B cell (primary cell): Measurements from ENCODE around the gene CLIP4. TPM values are rescaled to one million over a fixed set of nuclear protein-coding genes. Genes with fewer than 3 reads are reported as not detected.
"Not testable (repeated sequence)": the region's sequence is repeated elsewhere in the genome, so short reads cannot be mapped to it uniquely, and the experiment has no call there.

Experiments used
- ATAC-seq: fragments of 200-7000 bp; cut with Tn5 transposase; one replicate; pipeline ENCODE4 v1.10.0; 2021; ENCODE audit warnings: low read depth, mild to moderate bottlenecking, moderate number of reproducible peaks, moderate library complexity
- CTCF ChIA-PET: fragments of 350-600 bp; sonication (Branson Sonifier 250); formaldehyde crosslinking; loops from one replicate; lab custom pipeline; 2021; ENCODE audit warnings: antibody characterized with exemption, inconsistent platforms; lab: Charles Lee
- POLR2A ChIA-PET: fragments of 350-600 bp; sonication (Branson Sonifier 250); formaldehyde crosslinking; loops from one replicate; lab custom pipeline; 2021; ENCODE audit warnings: antibody characterized with exemption; lab: Charles Lee
- DNase-seq: peaks from one replicate; pipeline ENCODE4 v3.0.0; 2013
- H2AFZ ChIP-seq: 2 replicates; pipeline ENCODE4 v1.6.1; 2012; ENCODE audit warnings: mild to moderate bottlenecking, low read depth, low read length; ENCODE audit not compliant: insufficient read depth, poor library complexity, severe bottlenecking
- H3K27ac ChIP-seq, 2 donors: 1 replicate in 1 of 2; 2 replicates in 1 of 2; pipeline ENCODE4 v1.5.1; 2012 to 2013; ENCODE audit warnings: low read length in 2 of 2, mild to moderate bottlenecking in 2 of 2, moderate library complexity in 1 of 2
- H3K27me3 ChIP-seq, 4 experiments: fragments of 200-600 bp in 1 of 4; sonication (generic) in 1 of 4; replicated peaks in 1 of 4; 1 replicate in 2 of 4; 2 replicates in 2 of 4; pipeline versions ENCODE4 v1.6.1 to v1.7.0; 2013 to 2016; ENCODE audit warnings: low read length in 3 of 4, mild to moderate bottlenecking in 2 of 4, mixed read lengths in 1 of 4, moderate library complexity in 1 of 4; ENCODE audit not compliant: insufficient read depth in 4 of 4, control insufficient read depth in 3 of 4; ENCODE audit errors: control extremely low read depth in 1 of 4
- H3K36me3 ChIP-seq, 2 experiments: replicated peaks in 1 of 2; 1 replicate in 1 of 2; 2 replicates in 1 of 2; pipeline versions ENCODE4 v1.6.1 to v1.7.1; 2013; ENCODE audit warnings: low read length in 1 of 2; ENCODE audit not compliant: insufficient read depth in 2 of 2, control insufficient read depth in 1 of 2; ENCODE audit errors: control extremely low read depth in 1 of 2, extremely low read depth in 1 of 2
- H3K4me1 ChIP-seq, 2 donors: fragments of 200-600 bp in 1 of 2; sonication (generic) in 1 of 2; 1 replicate in 1 of 2; 2 replicates in 1 of 2; pipeline versions ENCODE4 v1.5.1 to v1.6.1; 2013 to 2017; ENCODE audit warnings: low read length in 2 of 2; ENCODE audit not compliant: control insufficient read depth in 2 of 2, insufficient read depth in 2 of 2
- H3K4me2 ChIP-seq: replicated peaks from 2 replicates; pipeline ENCODE3; 2012; ENCODE audit warnings: mild to moderate bottlenecking, low read depth, low read length; ENCODE audit not compliant: poor library complexity, severe bottlenecking
- H3K4me3 ChIP-seq, 5 experiments: fragments of 200-600 bp in 1 of 5; sonication (generic) in 1 of 5; 1 replicate in 3 of 5; 2 replicates in 2 of 5; pipeline versions ENCODE4 v1.5.1 to v1.7.0; 2011 to 2016; ENCODE audit warnings: low read length in 4 of 5, mild to moderate bottlenecking in 4 of 5, low read depth in 2 of 5, control low read depth in 1 of 5, moderate library complexity in 1 of 5; ENCODE audit not compliant: insufficient read depth in 1 of 5; ENCODE audit errors: control extremely low read depth in 1 of 5, extremely low read depth in 1 of 5
- H3K79me2 ChIP-seq: fragments of 200-600 bp; sonication (generic); one replicate; pipeline ENCODE4 v1.6.0; 2016; ENCODE audit warnings: low read length; ENCODE audit not compliant: control insufficient read depth, insufficient read depth
- H3K9ac ChIP-seq: fragments of 200-600 bp; sonication (generic); 2 replicates; pipeline ENCODE4 v1.6.1; 2017; ENCODE audit warnings: mild to moderate bottlenecking, low read length, moderate library complexity
- H3K9me3 ChIP-seq, 3 donors: one replicate each; pipeline versions ENCODE4 v1.6.1 to v1.7.1; 2013; ENCODE audit warnings: low read length in 2 of 3; ENCODE audit not compliant: control insufficient read depth in 2 of 3, insufficient read depth in 1 of 3; ENCODE audit errors: control extremely low read depth in 1 of 3
- H4K20me1 ChIP-seq: 2 replicates; pipeline ENCODE4 v1.6.0; 2012; ENCODE audit warnings: mild to moderate bottlenecking, low read length; ENCODE audit not compliant: insufficient read depth, control insufficient read depth, poor library complexity, severe bottlenecking
- H3K27ac Mint-ChIP-seq: one replicate; pipeline ENCODE4 v1.8.0; 2021; ENCODE audit warnings: mixed read lengths
- H3K27me3 Mint-ChIP-seq: one replicate; pipeline ENCODE4 v1.8.0; 2021; ENCODE audit warnings: mixed read lengths
- H3K4me1 Mint-ChIP-seq: one replicate; pipeline ENCODE4 v1.8.0; 2021; ENCODE audit warnings: mixed read lengths
- H3K4me3 Mint-ChIP-seq: one replicate; pipeline ENCODE4 v1.8.0; 2021; ENCODE audit warnings: mixed read lengths
- H3K9me3 Mint-ChIP-seq: one replicate; pipeline ENCODE4 v1.8.0; 2022; ENCODE audit warnings: mixed read lengths; ENCODE audit not compliant: insufficient read depth
- CTCF ChIP-seq: fragments of 200-600 bp; IDR thresholded peaks from one replicate; pipeline ENCODE4 v1.8.0; 2022; ENCODE audit warnings: antibody characterized with exemption, mild to moderate bottlenecking
- EZH2 ChIP-seq: IDR thresholded peaks from 2 replicates; pipeline ENCODE4 v1.6.1; 2012; ENCODE audit warnings: borderline replicate concordance, low read depth, mild to moderate bottlenecking, moderate library complexity, low read length; ENCODE audit not compliant: insufficient read depth, poor library complexity, severe bottlenecking
- WGBS: methylation state at CpG from one replicate; pipeline ENCODE4 v1.1.5; 2013; ENCODE audit warnings: missing lambda C conversion rate; ENCODE audit not compliant: insufficient coverage; 5-methylcytosine and 5-hydroxymethylcytosine counted together
- intact Hi-C: fragments of 100-400 bp; cut with micrococcal nuclease; formaldehyde crosslinking; loops from one replicate; pipeline ENCODE4 v1.10.0; 2022
- polyA plus RNA-seq: library from polyadenylated mRNA; depleted of rRNA; stranded (reverse); fragments of >200 nt; gene quantifications from 2 replicates; pipeline ENCODE4 v1.2.3, GENCODE V29; 2012
- total RNA-seq, 2 donors: library from RNA; stranded (reverse); fragments of 120-200 nt in 1 of 2; gene quantifications; 1 replicate in 1 of 2; 2 replicates in 1 of 2; pipeline versions ENCODE4 v1.2.3 to v1.2.4, GENCODE V29; 2013 to 2022

CLIP4 gene
- total and polyA plus RNA-seq, 2 donors (not counting 1 experiment from before 2014, with no cell fraction given): 4.0 to 20.8 TPM

DNA sequence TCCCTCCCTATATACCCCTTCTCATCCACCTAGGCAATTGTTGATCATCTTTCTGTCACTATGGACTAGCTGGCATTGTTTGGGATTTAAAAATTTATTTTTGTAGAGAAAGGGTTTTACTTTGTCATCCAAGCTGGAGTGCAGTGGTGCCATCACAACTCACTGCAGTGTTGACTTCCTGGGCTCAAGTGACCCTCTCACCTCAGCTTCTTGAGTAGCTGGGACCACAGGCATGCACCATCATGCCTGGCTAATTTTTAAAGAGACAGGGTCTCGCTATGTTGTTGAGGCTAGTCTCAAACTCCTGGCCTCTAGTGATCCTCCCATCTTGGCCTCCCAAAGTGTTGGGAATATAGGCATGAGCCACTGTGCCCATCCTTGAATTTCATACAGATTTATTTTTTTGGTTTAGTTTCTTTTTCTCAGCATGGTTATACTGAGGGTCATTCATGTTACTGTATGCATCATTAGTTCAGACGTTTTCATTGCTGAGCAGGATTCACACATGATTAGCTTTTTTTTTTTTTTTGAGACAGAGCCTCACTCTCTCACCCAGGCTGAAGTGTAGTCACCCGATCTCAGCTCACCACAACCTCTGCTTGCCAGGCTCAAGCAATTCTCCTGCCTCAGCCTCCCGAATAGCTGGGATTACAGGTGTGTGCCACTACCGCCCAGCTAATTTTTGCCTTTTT is 32.3 kb upstream of the CLIP4 start:
- TF ChIP-seq EZH2 (no peak), CTCF (no peak)
- Histone ChIP-seq H3K4me2 (no peak overlapping the region), H3K27ac (no peak overlapping the region), H4K20me1 (no peaks in the 10 kb centered on the region), H3K4me1 (no peaks in the 10 kb centered on the region), H3K9me3 (peaks cover 0 to 17% (median 13%) of the 10 kb centered on the region in 3 donors), H3K79me2 (no peaks in the 10 kb centered on the region), H3K27me3 (no peaks in the 10 kb centered on the region), H3K9ac (no peak overlapping the region), H3K4me3 (no peak overlapping the region), H2AFZ (no peak overlapping the region), H3K36me3 (no peaks in the 10 kb centered on the region)
- Mint-ChIP-seq H3K9me3 (peaks cover 3% of the 10 kb centered on the region), H3K27me3 (peaks cover 3% of the 10 kb centered on the region), H3K4me1 (peaks cover 4% of the 10 kb centered on the region), H3K27ac (no peak overlapping the region), H3K4me3 (no peak overlapping the region)
- ATAC-seq (peak; percentile 21), DNase-seq (no peak)
- 74% methylated on average over 3 of the region's 5 CpGs for whole genome bisulfite sequencing
- POLR2A ChIA-PET: no interaction called here
- intact Hi-C loops: no loop called here
- CTCF ChIA-PET: no interaction called here

GRCh38 chr2:29084554-29084953 is 30.7 kb upstream of the CLIP4 start:
- peaks cover 3% of the 10 kb centered on the region for H3K9me3 Mint-ChIP-seq
- peaks cover 19% of the 10 kb centered on the region for H3K27me3 Mint-ChIP-seq
- Histone ChIP-seq H3K27me3 (peaks cover 0 to 3% (median 0%) of the 10 kb centered on the region in 4 experiments), H3K27ac (no peak overlapping the region), H3K4me1 (no peaks in the 10 kb centered on the region), H3K36me3 (no peaks in the 10 kb centered on the region), H3K9ac (no peak overlapping the region), H3K79me2 (no peaks in the 10 kb centered on the region), H3K4me2 (no peak overlapping the region), H4K20me1 (no peaks in the 10 kb centered on the region), H3K4me3 (no peak overlapping the region), H3K9me3 (peaks cover 0 to 17% (median 9%) of the 10 kb centered on the region in 3 donors), H2AFZ (no peak overlapping the region)
- DNase-seq (no peak), ATAC-seq (no peak)
- CTCF ChIA-PET: no interaction called here
- WGBS: 100% methylated on average over 1 of the region's 1 CpG
- TF ChIP-seq EZH2 (no peak), CTCF (no peak)
- peaks cover 4% of the 10 kb centered on the region for H3K4me1 Mint-ChIP-seq
- POLR2A ChIA-PET: no interaction called here
- intact Hi-C loops: no loop called here
- no peak overlapping the region for H3K27ac Mint-ChIP-seq
- H3K4me3 Mint-ChIP-seq: no peak overlapping the region

DNA sequence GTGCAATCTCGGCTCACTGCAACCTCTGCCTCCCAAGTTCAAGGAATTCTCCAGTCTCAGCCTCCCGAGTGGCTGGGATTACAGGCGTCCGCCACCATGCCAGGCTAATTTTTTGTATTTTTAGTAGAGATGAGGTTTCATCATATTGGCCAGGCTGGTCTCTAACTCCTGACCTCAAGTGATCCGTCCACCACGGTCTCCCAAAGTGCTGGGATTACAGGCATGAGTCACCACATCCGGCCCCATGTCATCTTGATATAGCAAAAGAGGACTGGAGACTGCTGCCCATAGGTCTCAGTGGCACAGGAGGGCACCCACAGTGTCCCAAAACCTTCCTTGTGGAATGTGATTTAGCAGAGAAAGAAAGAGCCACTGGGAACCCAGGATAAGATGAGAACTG is 24.9 kb upstream of the CLIP4 start:
- H3K4me2 ChIP-seq, H3K4me1 Mint-ChIP-seq, H3K36me3 ChIP-seq, DNase-seq, H3K9me3 ChIP-seq, intact Hi-C loops, ATAC-seq, H3K4me3 ChIP-seq, H4K20me1 ChIP-seq, H3K9me3 Mint-ChIP-seq, H2AFZ ChIP-seq, CTCF ChIA-PET, H3K79me2 ChIP-seq, POLR2A ChIA-PET, H3K27me3 ChIP-seq, H3K4me1 ChIP-seq, H3K4me3 Mint-ChIP-seq, H3K27ac Mint-ChIP-seq, H3K27ac ChIP-seq, H3K9ac ChIP-seq: not testable (repeated sequence)
- 90% methylated on average over 7 of the region's 7 CpGs for WGBS
- peaks cover 20% of the 10 kb centered on the region for H3K27me3 Mint-ChIP-seq
